Hepatic stellate cell (primary cell): ENCODE measurements around the gene ATG7.
A peak's percentile ranks its signal among the peaks of the same experiment; 100 is the strongest.
"Not testable (repeated sequence)": the region's sequence is repeated elsewhere in the genome, so short reads cannot be mapped to it uniquely, and the experiment has no call there.

Experiments used
- DNase-seq: peaks from one replicate; pipeline ENCODE4 v3.0.0; 2011; ENCODE audit warnings: low spot score

Gene ATG7

DNA sequence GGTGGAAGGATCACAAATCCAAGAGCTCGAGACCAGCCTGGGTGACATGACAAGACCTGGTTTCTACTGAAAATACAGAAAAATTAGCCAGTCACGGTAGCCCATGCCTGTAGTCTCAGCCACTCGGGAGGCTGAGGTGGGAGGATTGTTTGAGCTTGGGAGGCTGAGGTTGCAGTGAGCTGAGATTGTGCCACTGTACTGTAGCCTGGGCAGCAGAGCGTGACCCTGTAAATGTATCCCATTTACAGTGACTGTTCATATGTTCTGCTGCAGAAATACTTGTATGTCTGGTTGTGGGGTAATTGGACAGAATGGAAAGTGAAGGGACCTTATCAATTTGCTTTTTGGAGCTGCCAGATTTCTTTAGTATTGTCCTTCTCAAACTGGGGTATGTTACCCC lies 24.9 kb downstream of the ATG7 start:
- no peak for DNase-seq

DNA sequence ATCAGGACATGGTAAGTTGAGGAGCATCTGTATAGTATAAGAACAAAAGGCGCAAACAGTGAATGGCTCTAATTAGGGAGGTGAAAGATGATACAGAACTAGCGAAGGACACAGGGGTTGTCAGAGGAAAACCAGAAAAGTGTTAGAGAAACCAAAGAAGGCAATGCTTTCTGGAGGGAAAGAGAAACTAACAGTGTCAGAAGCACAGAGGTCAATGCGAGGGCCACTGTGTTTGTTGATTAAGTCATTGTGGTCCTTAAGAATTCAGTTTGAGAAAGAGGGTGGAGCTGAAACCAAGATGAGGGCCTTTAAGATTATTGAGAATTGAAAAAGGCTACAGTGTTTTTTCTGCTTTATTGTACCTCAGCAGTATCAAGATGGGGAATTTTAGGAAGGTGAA lies 28.8 kb downstream of the ATG7 start:
- DNase-seq = no peak

DNA sequence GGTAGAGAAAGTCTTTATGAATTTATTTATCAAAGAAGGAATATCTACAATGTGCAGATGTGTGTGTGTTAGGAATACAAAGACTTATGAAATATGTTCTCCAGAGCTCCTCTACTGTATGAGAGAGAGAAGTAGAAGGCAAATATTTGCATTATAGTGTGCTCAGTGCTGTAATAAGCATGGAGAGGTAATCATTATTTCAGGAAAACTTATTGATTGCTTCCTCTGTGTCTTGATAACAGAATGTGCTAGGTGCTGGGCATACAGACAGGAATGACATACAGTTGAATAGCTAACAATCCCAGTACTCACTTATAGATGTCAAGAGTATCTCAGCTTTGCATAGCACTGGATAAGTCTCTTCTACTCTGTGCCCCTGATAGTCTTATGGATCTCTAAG lies 30.2 kb downstream of the ATG7 start:
- no peak for DNase-seq

DNA sequence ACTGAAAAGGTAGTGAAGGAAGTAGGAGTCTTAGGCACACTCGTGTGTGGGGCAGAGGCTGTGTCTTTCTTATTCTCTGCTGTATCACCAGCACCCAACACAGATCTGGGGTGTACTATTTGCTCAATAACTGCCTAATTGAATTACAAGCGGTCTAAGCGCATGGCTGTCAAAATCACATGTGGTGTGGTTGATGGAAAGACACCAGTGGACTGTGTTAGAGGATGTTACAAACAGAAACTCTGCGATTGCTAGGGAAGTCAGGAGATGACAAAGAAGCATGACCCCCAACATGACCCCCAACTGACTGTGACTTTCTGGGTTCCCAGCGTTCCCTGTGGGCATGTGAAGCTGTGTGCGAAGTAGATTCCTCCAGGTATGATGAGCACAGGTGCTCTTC lies 32.0 kb downstream of the ATG7 start:
- no peak for DNase-seq

DNA sequence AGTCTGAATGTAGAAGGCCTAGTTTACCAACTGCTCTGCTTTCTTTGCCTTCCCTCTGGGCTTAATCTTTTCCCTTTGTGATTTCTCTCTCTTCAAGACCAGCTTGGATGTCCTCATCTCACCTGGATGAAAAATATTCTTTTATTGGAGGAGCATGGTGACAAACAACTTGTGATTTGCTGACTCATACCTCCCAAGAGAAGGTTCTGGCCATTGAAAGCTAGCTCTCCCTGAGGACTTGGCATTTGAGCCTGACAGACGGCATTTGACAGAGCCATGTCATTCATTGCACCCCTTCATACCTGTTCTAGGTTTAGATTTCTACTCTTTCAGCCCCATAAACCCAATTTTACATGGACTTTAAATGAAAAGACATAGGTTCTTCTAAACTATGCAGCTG lies 33.3 kb downstream of the ATG7 start:
- DNase-seq = no peak

DNA sequence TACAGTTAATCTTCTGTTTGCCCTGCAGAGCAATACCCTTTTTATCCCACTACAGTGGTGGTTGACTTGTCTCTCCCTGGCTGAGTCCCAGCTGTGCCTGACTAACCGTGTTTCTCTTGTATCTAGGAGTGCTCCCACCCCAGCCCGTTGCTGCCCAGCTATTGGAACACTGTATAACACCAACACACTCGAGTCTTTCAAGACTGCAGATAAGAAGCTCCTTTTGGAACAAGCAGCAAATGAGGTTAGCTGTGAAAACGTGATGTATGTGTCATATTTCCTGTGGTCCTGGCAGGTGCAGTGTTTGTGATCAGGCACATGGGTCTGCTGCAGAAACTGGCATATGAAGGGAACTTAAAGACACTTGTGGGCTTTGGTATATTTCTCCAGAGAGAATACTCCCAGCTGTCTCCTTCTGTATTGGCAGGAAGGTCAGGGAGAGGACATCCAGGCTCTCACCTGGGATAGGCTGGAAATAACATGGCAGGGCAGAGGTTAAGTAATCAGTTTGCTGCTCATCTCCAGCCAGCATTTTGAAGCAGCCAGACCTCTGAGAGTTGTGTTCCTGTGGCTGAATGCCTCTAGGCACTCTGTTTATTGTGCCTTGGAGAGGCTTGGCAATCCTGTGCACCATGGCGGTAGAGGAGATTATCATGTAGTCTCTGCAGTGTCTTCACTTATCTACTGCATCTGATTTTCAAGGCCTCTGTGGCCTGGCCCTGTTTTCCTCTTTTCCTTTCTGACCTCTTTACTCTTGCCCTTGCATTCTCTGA lies 34.8 kb downstream of the ATG7 start:
- DNase-seq = no peak

DNA sequence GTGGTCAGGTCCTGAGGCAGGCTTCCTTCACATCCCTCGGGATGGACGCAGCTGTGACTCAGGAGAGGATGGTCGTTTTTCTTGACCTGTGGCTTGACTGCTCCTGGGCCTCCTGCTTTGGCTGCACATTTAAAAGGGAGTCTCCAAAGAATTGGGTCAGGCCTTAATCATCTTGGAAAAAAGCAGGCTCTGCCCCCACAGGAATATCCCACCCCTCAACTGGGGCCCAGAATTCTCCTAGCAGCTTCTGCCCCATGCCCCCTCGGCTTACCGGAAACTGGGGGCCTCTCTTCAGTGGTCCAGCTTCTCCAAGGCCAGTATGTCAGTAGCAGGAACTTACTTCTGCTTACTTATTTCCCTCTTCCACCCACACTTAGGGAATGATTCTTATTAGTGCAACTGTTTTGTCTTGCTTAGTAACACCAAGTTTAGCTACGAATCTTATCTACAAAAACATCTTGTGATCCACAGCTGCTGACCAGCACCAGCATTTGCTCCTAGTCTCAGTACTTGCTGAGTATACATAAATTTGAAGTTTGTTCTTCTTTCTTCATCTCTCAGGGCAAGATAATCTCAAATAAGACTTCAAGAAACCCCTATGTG lies 35.7 kb downstream of the ATG7 start:
- DNase-seq = no peak

DNA sequence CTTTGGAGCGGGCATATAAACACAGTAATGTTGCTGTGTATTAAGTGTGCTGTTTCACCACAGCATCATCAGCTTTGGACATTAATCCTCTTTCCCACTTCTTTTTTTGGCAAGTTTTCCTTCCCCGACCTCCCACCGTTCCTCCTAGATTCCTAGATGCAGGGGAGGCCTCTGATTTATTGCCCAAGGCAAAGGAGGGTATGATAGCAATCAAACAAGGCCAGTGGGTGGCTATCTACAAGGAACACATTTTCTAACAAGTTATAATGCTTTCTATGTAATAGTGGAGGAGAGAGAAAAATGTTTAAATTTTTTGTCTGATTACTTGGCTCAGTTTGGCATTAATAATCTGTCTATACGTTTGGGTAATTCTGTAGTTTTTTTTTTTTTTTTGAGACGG lies 38.1 kb downstream of the ATG7 start:
- DNase-seq = no peak

DNA sequence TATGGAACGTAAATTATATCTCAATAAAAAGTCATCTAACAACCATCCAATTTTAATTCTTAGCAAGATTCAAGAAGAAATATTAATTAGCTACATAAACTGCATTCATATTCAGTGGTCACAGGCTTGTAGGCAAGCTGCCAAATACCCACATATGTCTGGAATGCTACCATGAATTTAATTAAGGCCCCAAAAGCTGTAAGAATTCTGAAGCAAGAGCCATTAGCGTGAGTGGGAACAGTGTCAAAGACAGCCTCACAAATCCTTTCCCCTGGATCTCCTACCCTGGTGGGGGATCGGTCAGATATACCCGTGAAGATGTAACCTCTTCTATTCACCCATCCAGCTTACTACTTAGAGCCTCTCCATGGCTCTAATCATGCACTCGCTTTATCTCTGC lies 40.0 kb downstream of the ATG7 start:
- no peak for DNase-seq

DNA sequence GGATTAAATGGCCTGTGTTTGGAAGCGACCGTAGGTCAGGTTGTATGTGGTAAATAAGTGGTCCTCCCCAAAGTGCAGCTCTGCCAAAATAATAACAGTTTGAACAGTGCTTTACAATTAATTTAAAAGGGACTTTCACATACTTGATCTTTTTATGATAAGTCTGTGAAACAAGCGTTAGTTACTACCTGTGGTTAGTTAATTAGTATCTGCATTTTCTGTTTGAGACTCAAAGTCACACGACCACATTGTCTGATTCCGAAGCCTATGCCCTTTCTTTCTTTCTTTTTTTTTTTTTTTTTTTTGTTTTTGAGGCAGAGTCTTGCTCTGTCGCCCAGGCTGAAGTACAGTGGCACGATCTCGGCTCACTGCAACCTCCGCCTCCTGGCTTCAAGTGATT lies 45.1 kb downstream of the ATG7 start:
- DNase-seq = no peak

DNA sequence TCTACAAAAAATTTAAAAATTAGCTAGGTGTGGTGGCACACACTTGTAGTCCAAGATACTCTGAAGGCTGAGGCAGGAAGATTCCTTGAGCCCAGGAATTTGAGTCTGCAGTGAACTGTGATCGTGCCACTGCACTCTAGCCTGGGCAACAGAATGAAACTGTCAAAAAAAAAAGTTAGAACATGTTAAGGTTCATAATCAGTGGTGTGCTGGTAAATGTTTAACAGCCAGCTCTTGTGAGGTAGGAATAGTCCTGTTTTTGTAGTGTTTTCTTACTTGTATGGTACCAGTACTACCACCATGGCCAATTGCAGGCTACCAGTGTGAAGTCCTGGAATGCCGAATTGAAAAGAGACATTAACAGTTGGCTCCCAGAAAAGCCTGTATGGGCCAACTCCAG lies 50.7 kb downstream of the ATG7 start:
- no peak for DNase-seq

DNA sequence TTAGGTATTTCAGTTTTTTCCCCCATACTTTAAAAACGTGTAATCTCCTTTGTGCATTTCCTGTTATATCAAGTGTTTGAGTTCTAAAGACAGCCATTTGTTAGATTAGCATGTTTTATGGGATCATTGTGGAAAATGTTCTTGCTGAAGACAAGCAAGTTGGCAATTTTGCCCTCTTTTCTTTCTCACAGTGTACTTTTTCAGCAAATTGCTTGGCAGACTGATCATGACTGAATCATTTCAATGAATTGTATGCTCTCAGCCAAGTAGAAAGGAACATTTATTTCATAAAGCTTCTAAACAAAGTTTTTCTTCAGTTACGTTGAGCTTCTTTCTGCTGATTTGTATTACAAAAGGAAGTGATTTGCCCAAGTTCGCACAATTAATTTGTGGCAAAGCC lies 51.6 kb downstream of the ATG7 start:
- DNase-seq = no peak

DNA sequence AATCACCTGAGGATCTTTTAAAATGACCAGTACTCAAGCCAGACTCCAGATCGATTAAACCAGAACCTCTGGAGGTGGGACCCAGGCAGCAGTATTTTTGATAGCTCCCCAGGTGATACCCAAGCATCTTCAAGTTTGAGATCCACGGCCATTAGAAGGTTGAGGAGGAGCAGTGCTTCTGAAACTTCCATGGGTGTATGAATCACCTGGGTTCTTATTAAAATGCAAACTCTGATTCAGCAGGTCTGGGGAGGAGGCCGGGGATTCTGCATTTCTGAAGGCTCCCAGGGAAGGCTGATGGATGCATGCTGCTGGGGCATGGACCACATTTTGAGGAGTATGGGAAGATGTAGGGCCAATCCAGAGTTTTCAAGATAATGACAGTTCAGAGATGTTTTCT lies 55.4 kb downstream of the ATG7 start:
- DNase-seq = no peak

DNA sequence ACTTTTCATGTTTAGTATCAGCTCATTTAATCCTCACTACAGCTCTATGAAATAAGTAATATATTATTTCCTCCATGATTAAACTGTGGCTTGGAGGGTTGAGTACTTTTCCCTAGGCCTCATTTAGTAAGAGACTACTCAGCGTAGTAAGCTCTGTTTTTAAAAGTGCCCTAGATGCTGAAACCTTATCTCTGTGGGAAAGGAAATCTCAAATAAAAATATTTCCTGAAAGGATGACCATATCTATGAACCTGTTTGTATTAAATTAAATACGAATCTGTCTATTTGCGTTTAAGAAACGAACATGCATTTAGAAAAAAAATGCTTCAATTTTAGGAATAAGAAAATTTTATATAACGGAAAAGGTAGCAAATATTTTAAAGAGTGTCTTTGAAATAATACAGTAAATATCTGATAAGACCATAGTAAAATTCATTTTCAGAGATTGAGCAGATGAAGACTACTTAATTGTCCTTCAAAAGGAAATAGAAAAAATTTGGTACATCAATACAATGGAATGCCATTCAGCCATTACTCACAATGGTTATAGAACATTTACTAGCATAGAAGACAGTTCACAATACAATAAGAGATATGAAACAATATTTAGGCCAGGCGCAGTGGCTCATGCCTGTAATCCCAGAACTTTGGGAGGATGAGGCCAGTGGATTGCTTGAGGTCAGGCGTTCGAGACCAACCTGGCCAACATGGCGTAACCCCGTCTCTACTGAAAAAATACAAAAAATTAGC lies 56.2 kb downstream of the ATG7 start:
- no peak for DNase-seq

DNA sequence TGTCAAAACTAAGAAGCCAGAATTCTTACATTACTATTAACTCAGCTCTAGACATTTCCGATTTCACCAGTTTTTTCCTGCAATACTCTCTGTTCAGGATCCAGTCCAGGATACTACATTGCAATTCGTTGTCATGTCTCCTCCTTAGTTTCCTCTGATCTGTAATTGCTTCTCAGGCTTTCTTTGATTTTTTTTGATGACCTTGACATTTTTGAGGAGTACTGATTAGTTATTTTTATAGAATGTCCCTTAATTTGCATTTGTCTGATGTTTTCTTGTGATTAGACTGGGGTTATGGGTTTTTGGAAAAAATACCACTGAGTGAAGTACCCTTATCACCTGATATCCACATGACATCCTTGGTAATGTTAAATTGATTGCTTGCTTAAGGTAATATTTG lies 57.6 kb downstream of the ATG7 start:
- DNase-seq = no peak

DNA sequence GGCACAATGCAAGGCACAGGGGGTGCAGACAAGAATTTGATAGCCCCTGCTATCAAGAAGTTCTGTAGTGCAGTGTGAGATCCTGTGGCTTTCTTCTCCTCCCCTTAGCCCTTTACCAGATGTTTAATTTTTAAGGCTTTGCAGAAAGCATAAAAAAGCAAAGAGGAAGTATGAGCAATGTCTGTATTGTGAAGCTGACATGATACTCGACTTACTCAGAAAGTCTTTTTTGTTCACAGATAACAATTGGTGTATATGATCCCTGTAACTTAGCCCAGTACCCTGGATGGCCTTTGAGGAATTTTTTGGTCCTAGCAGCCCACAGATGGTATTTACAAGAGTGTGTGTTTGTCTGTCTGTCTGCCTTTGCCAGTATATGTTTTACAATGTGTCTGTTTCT lies 58.9 kb downstream of the ATG7 start:
- no peak for DNase-seq

DNA sequence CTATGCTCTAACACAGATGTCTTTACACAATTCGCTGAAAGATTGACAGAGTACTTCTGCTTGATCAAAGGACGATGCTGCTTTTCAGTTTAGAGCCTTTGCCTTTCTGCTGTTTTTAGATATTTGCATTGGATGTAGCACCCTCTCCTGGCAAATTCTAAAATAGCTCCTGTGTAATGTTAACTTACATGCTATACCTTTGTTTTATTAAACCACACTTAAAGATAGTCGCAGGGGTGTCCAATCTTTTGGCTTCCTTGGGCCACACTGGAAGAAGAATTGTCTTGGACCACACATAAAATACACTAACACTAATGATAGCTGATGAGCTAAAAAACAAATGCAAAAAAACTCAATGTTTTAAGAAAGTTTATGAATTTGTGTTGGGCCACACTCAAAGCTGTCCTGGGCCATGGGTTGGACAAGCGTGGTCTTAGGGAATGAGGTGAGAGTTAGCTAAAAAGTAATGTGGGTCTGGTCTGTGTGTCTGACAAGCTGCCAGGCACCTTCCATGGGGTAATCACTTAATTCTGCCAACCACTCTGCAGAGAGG lies 62.9 kb downstream of the ATG7 start:
- peak; percentile 51 for DNase-seq

DNA sequence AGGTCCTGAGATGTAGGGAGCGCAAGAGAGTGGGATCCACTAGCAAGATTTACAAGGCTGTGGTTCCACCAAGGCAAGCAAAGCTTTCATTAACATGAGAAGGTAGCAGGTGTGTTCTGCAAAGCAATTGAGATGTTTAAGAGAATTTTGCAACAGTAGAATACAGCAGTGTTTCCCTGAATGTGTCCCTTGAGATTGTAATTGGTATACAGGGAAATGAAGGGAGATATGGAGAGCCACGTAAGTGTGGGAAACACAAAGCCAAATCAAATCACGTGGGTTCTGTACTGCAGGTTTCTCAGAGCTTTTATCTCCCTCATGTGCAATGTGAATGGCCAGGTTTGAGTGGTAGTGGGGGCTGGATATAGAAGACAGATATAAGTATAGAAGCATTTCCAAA lies 67.3 kb downstream of the ATG7 start:
- no peak for DNase-seq

DNA sequence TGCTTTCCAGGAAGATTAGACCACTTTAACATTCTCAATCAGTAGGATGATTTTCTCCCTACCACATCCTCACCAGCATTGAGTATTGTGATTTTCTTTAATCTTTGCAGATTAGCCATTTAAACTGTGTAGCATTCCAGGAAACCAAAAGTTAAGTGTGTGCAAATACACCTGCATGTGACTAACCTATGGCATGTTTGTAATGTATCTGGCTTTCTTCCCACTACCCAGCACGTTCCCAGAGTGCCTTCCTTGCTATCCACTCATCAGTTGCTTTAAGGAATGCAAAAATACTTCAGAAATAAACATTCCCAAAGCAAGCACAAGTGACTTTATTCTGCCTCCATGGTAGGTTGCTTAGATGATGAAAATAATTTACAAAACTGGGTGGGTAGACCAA lies 74.2 kb downstream of the ATG7 start:
- DNase-seq = no peak

DNA sequence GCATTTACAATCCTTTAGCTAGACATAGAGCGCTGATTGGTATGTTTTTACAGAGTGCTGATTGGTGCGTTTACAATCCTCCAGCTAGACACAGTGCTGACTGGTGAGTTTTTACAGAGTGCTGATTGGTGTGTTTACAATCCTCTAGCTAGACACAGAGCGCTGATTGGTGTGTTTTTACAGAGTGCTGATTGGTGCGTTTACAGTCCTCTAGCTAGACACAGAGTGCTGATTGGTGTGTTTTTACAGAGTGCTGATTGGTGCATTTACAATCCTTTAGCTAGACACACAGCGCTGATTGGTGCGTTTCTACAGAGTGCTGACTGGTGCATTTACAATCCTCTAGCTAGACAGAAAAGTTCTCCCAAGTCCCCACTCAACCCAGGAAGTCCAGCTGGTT lies 76.7 kb downstream of the ATG7 start:
- not testable (repeated sequence) for DNase-seq

DNA sequence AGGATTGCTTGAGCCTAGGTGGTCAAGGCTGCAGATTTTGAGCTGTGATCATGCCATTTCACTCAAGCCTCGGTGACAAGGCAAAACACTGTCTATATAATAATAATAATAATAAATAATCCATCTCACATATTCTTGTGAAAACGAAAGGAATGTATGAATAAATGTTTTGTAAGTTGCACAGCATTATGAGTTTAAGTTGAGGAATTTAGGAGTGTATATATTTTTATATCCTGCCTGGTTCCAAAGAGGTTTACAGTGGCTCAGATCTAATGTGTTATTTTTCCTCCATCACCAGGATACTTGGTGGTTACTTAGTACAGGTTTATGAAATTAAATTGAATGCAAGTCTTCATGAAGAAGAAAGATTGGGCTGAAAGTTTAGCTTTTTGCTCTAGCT lies 77.2 kb downstream of the ATG7 start:
- peak; percentile 12 for DNase-seq

DNA sequence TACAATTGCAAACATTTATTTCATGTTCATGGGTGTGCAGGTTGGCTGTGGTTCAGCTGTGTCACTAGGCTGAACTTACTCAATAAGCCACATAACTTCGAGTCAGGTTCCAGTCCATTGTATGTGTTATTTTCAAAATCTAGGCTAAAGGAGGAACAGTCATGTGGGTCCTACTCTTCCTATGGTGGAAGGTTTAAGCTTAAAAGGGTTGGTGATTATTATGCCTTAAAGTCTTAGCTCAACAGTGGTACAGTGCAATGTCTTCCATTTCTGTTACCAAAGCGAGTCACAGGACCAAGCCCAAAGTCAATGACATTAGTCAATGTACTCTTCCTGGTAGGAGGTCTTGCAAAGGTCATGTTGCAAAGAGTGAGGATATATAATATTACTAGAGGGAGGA lies 78.2 kb downstream of the ATG7 start:
- no peak for DNase-seq

DNA sequence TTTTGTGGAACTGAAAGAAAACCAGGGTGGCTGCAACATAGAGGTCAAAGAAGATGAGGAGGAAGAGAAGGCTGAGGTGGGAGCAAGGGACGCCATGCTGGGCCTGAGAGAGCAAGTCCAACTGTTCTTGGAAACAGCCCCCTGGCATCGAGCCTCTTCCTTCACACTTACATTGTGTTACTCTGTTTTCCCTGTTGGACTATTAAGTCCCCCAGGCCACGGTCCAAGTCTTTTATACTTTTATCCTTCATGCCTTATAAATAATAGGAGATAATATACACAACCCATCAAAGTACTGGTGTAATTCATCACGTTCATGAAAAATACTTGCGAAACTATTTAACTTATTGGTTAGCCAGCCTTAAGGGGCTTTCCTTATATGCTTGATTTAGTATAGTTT lies 79.3 kb downstream of the ATG7 start:
- no peak for DNase-seq
